ENCODE results near the gene MRPL17. TPM values are rescaled to one million over a fixed set of nuclear protein-coding genes. Genes with fewer than 3 reads are reported as not detected.

MRPL17 gene
- polyA plus RNA-seq, 3 donors, result 8.0 to 14.0 (median 12.8) TPM

- TF ChIP-seq CTCF (IDR thresholded peaks at IDR 0.05), result no peak
- Mint-ChIP-seq H3K9me3 (peaks cover 0 to 4% (median 0%) of the 10 kb centered on the region in 7 donors), H3K27ac (no peak overlapping the region), H3K36me3 (no peaks in the 10 kb centered on the region), H3K4me1 (peaks cover 9% of the 10 kb centered on the region), H3K4me3 (no peak overlapping the region), H3K27me3 (ENCODE audit: low read depth in 3 of 3) (peaks cover 15 to 16% (median 15%) of the 10 kb centered on the region in 3 donors)
- H3K4me2 ChIP-seq (replicated peaks; ENCODE audit: extremely low read depth, low read length, poor library complexity, severe bottlenecking), result no peak overlapping the region
- H3K27ac ChIP-seq (ENCODE audit: low read depth in 1 of 2, low read length in 2 of 2), result no peak overlapping the region
- no peak overlapping the region for H3K9ac ChIP-seq (ENCODE audit: insufficient read depth, low read length, poor library complexity, severe bottlenecking)
- WGBS (ENCODE audit: insufficient coverage), result 78% methylated on average over 1 of the region's 1 CpG
- H2AFZ ChIP-seq (ENCODE audit: insufficient read depth, low read depth, low read length, poor library complexity, severe bottlenecking), result no peak overlapping the region
- DNase-seq, result no peak
- H3K9me3 ChIP-seq (replicated peaks in 1 of 2; ENCODE audit: control insufficient read depth in 1 of 2, insufficient read depth in 1 of 2, low read length in 2 of 2), result peaks cover 0 to 5% of the 10 kb centered on the region in 2 donors
- H3K4me1 ChIP-seq (ENCODE audit: control insufficient read depth in 1 of 2, insufficient read depth in 2 of 2, low read length in 2 of 2), result peaks cover 16 to 21% of the 10 kb centered on the region in 2 donors
- no peaks in the 10 kb centered on the region for H3K36me3 ChIP-seq (replicated peaks in 1 of 2; ENCODE audit: control insufficient read depth in 1 of 2, insufficient read depth in 2 of 2, low read length in 2 of 2)
- intact Hi-C loops (cut with micrococcal nuclease), result loop anchor here (5.0 kb wide), 2 partner anchors 41 to 51 kb away; partner anchors contain the start of genes ILK (in 1 of the 2), RRP8 (in 1 of the 2) and TAF10 (in 1 of the 2)
- H3K4me3 ChIP-seq (replicated peaks in 1 of 3; ENCODE audit: low read depth in 2 of 3, low read length in 3 of 3), result no peak overlapping the region
- H4K20me1 ChIP-seq (ENCODE audit: insufficient read depth, low read length), result no peaks in the 10 kb centered on the region
- no peaks in the 10 kb centered on the region for H3K79me2 ChIP-seq (ENCODE audit: insufficient read depth, low read length)
- peaks cover 31% of the 10 kb centered on the region in 2 donors for H3K27me3 ChIP-seq (ENCODE audit: control insufficient read depth in 2 of 2, insufficient read depth in 2 of 2, low read length in 2 of 2)
Observed at GRCh38 chr11:6653097-6653496, 30.0 kb downstream of the MRPL17 start.

GRCh38 chr11:6652182-6652581 lies 31.0 kb downstream of the MRPL17 start:
- TF ChIP-seq CTCF (IDR thresholded peaks at IDR 0.05), result no peak
- H3K27me3 Mint-ChIP-seq (ENCODE audit: low read depth in 3 of 3), result peaks cover 13 to 14% (median 14%) of the 10 kb centered on the region in 3 donors

More at GRCh38 chr11:6652182-6652581, 31.0 kb downstream of the MRPL17 start:
- peaks cover 28% of the 10 kb centered on the region in 2 donors for H3K27me3 ChIP-seq (ENCODE audit: control insufficient read depth in 2 of 2, insufficient read depth in 2 of 2, low read length in 2 of 2)
- peaks cover 0 to 5% of the 10 kb centered on the region in 2 donors for H3K9me3 ChIP-seq (replicated peaks in 1 of 2; ENCODE audit: control insufficient read depth in 1 of 2, insufficient read depth in 1 of 2, low read length in 2 of 2)
- H3K4me3 Mint-ChIP-seq, result no peak overlapping the region
- H3K9me3 Mint-ChIP-seq, result peaks cover 0 to 4% (median 0%) of the 10 kb centered on the region in 7 donors
- no peak overlapping the region for H3K27ac Mint-ChIP-seq
- no peak overlapping the region for H3K9ac ChIP-seq (ENCODE audit: insufficient read depth, low read length, poor library complexity, severe bottlenecking)
- no peak overlapping the region for H3K4me3 ChIP-seq (replicated peaks in 1 of 3; ENCODE audit: low read depth in 2 of 3, low read length in 3 of 3)
- intact Hi-C loops (cut with micrococcal nuclease), result loop anchor here (5.0 kb wide), 2 partner anchors 40 to 50 kb away; partner anchors contain the start of genes ILK (in 1 of the 2), RRP8 (in 1 of the 2) and TAF10 (in 1 of the 2)
- H2AFZ ChIP-seq (ENCODE audit: insufficient read depth, low read depth, low read length, poor library complexity, severe bottlenecking), result no peak overlapping the region
- no peak overlapping the region for H3K4me2 ChIP-seq (replicated peaks; ENCODE audit: extremely low read depth, low read length, poor library complexity, severe bottlenecking)
- H3K36me3 ChIP-seq (replicated peaks in 1 of 2; ENCODE audit: control insufficient read depth in 1 of 2, insufficient read depth in 2 of 2, low read length in 2 of 2), result no peaks in the 10 kb centered on the region
- no peaks in the 10 kb centered on the region for H4K20me1 ChIP-seq (ENCODE audit: insufficient read depth, low read length)
- H3K79me2 ChIP-seq (ENCODE audit: insufficient read depth, low read length), result no peaks in the 10 kb centered on the region
- H3K36me3 Mint-ChIP-seq, result no peaks in the 10 kb centered on the region
- 41% methylated on average over 2 of the region's 3 CpGs for WGBS (ENCODE audit: insufficient coverage)
- no peak overlapping the region for H3K27ac ChIP-seq (ENCODE audit: low read depth in 1 of 2, low read length in 2 of 2)
- H3K4me1 Mint-ChIP-seq, result peaks cover 9% of the 10 kb centered on the region
- no peak for DNase-seq
- H3K4me1 ChIP-seq (ENCODE audit: control insufficient read depth in 1 of 2, insufficient read depth in 2 of 2, low read length in 2 of 2), result peaks cover 25 to 30% of the 10 kb centered on the region in 2 donors

Data from CD14-positive monocyte (primary cell).